ENCODE data around the gene PLCB3. TPM values are rescaled to one million over a fixed set of nuclear protein-coding genes. Genes with fewer than 3 reads are reported as not detected.

The PLCB3 gene
- total RNA-seq, 1 experiment from 2014 or later = 40.6 TPM

DNA sequence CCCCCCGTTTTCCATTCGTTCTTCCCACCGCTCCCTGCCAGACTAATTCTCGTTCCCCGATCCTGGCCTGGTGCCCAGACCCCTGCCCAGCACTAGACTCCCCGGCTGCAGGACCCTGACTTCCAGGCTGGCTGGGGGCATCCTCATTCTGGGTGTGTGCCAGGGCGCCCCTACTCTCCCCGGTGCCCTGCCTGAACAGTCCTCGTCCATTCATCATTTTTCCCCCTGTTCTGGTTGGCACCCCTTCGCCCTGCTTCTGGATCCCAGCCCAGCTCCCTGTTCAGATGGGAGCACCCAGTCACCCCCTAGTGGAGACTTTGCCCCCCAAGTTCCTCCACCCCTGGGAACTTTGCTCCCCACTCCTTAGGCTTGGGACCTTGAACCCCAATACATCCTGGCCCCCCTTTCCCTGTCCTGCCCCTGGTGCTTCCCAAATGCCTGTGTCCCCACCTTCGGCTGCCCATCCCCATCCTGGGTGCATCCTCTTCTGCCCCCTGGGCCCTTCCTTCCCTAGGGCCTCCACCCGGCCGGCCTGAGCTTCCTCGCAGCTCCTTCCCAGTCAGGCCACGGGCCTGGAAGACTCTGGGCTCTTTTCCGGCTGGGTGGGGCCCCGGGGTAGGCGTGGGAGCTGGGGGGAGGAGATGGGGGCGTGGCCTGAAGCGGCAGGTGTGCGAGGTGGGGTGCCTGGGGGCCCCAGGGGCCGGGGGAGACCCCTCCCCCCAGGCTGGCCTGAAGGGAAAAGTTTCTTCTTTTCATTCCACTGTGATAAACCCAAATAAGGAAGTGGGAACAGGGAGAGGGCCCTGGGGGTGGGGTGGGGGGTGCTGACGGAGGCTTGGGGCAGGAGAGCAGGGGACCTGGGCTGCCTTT lies 908 bp downstream of the PLCB3 start:
- TF ChIP-seq, protein P1, sequence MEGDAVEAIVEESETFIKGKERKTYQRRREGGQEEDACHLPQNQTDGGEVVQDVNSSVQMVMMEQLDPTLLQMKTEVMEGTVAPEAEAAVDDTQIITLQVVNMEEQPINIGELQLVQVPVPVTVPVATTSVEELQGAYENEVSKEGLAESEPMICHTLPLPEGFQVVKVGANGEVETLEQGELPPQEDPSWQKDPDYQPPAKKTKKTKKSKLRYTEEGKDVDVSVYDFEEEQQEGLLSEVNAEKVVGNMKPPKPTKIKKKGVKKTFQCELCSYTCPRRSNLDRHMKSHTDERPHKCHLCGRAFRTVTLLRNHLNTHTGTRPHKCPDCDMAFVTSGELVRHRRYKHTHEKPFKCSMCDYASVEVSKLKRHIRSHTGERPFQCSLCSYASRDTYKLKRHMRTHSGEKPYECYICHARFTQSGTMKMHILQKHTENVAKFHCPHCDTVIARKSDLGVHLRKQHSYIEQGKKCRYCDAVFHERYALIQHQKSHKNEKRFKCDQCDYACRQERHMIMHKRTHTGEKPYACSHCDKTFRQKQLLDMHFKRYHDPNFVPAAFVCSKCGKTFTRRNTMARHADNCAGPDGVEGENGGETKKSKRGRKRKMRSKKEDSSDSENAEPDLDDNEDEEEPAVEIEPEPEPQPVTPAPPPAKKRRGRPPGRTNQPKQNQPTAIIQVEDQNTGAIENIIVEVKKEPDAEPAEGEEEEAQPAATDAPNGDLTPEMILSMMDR (IDR thresholded peaks at IDR 0.05; ENCODE audit: insufficient read depth in 1 of 2, low read depth in 1 of 2, low read length in 1 of 2, severe bottlenecking in 1 of 2, unreplicated experiment in 1 of 2) = peak; percentile 36 to 48
- no peaks in the 10 kb centered on the region for H3K9me3 ChIP-seq
- peak overlapping the region; percentile 66 for H3K4me3 ChIP-seq (ENCODE audit: low read depth, low read length)
- intact Hi-C loops (cut with micrococcal nuclease; ENCODE audit: unreplicated experiment) = no loop called here
- Mint-ChIP-seq H3K36me3 (ENCODE audit: insufficient read depth, unreplicated experiment) (peaks cover 24% of the 10 kb centered on the region), H3K4me3 (ENCODE audit: unreplicated experiment) (peak overlapping the region; percentile 99), H3K27ac (ENCODE audit: unreplicated experiment) (peak overlapping the region; percentile 85), H3K4me1 (ENCODE audit: low read depth, unreplicated experiment) (peaks cover 13% of the 10 kb centered on the region), H3K27me3 (ENCODE audit: insufficient read depth, unreplicated experiment) (no peaks in the 10 kb centered on the region), H3K9me3 (ENCODE audit: unreplicated experiment) (no peaks in the 10 kb centered on the region)
- ChIA-PET POLR2A (interaction anchor here (1.0 to 1.4 kb wide), 3 partner anchors 11 to 66 kb away, joined by 4 to 6 read pairs (median 4); partner anchors contain the start of genes PRDX5, STIP1 and TRMT112), CTCF (interaction anchor here (0.5 to 1.8 kb wide), 16 partner anchors 9 to 1502 kb away, joined by 3 to 13 read pairs (median 5); partner anchors contain the start of genes ESRRA, FKBP2, NUDT22 and POLR2G)
- peaks cover 26% of the 10 kb centered on the region for H3K4me1 ChIP-seq
- H3K36me3 ChIP-seq (ENCODE audit: control insufficient read depth, insufficient read depth, low read length) = peaks cover 4% of the 10 kb centered on the region
- DNase-seq = peak; percentile 77 to 84
- BruUV-seq (replicated peaks) = TSS peak; percentile 12
- no peaks in the 10 kb centered on the region for H3K27me3 ChIP-seq (replicated peaks; ENCODE audit: control insufficient read depth, insufficient read depth, low read length)

DNA sequence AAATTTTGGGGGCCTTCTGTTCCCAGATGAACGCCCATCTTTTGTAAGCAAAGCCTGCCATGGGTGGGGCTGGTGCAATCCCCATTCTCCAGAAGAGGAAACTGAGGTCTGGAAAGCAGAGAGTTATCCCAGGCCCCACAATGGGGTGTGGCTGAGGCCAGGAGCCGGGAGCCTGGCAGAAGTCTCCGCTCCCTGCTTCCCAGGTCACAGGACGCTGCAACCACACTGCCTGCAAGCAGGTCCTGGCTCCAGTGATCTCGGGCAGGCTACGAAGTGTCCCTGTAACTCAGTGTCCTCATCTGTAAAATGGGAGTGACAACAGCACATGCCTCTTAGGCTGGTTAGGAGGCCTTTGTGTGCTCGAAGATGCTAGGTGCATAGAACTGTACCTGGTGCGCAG lies 1.7 kb downstream of the PLCB3 start:
- H3K4me3 Mint-ChIP-seq (ENCODE audit: unreplicated experiment) = peak overlapping the region; percentile 99
- H3K4me3 ChIP-seq (ENCODE audit: low read depth, low read length) = peak overlapping the region; percentile 66
- H3K9me3 Mint-ChIP-seq (ENCODE audit: unreplicated experiment) = no peaks in the 10 kb centered on the region
- H3K4me1 ChIP-seq = peaks cover 19% of the 10 kb centered on the region
- peaks cover 4% of the 10 kb centered on the region for H3K36me3 ChIP-seq (ENCODE audit: control insufficient read depth, insufficient read depth, low read length)
- POLR2A ChIA-PET = interaction anchor here (1.0 to 1.4 kb wide), 2 partner anchors 64 to 67 kb away, joined by 4 to 6 read pairs; partner anchors contain the start of genes PRDX5, STIP1 and TRMT112
- no peaks in the 10 kb centered on the region for H3K27me3 Mint-ChIP-seq (ENCODE audit: insufficient read depth, unreplicated experiment)
- peaks cover 8% of the 10 kb centered on the region for H3K4me1 Mint-ChIP-seq (ENCODE audit: low read depth, unreplicated experiment)
- CTCF ChIA-PET = interaction anchor here (1.6 kb wide), 1 partner anchor 18 kb away, joined by 13 read pairs; no protein-coding TSS in a partner anchor
- no peaks in the 10 kb centered on the region for H3K27me3 ChIP-seq (replicated peaks; ENCODE audit: control insufficient read depth, insufficient read depth, low read length)
- H3K27ac Mint-ChIP-seq (ENCODE audit: unreplicated experiment) = no peak overlapping the region
- BruUV-seq (replicated peaks) = no TSS peak
- peaks cover 24% of the 10 kb centered on the region for H3K36me3 Mint-ChIP-seq (ENCODE audit: insufficient read depth, unreplicated experiment)
- no peak for DNase-seq
- intact Hi-C loops (cut with micrococcal nuclease; ENCODE audit: unreplicated experiment) = no loop called here
- no peaks in the 10 kb centered on the region for H3K9me3 ChIP-seq
- TF ChIP-seq, protein P1 (IDR thresholded peaks at IDR 0.05; ENCODE audit: insufficient read depth in 1 of 2, low read depth in 1 of 2, low read length in 1 of 2, severe bottlenecking in 1 of 2, unreplicated experiment in 1 of 2) = no peak

DNA sequence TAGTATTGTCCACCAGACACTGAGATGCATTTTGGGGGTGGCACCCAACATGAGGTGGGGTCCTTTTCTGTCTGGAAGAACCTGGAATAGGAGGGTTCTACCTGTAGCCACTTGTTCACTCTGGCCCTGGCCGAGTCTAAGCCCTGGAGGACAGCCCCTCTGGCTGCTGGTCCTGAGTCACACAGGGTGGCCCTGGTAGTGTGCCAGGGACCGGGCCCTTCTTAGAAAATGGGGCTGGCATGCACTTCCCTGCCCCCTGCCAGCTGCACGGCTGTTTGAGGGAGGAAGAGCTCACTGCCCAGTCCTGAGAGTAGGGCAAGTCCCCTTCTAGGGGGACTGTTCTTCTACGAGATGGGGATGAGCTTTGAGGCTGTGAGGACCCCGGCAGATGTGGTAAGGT lies 2.2 kb downstream of the PLCB3 start:
- H3K27ac Mint-ChIP-seq (ENCODE audit: unreplicated experiment) = no peak overlapping the region
- no TSS peak for BruUV-seq (replicated peaks)
- peaks cover 8% of the 10 kb centered on the region for H3K4me1 Mint-ChIP-seq (ENCODE audit: low read depth, unreplicated experiment)
- H3K9me3 Mint-ChIP-seq (ENCODE audit: unreplicated experiment) = no peaks in the 10 kb centered on the region
- H3K27me3 Mint-ChIP-seq (ENCODE audit: insufficient read depth, unreplicated experiment) = no peaks in the 10 kb centered on the region
- intact Hi-C loops (cut with micrococcal nuclease; ENCODE audit: unreplicated experiment) = no loop called here
- TF ChIP-seq, protein P1 (IDR thresholded peaks at IDR 0.05; ENCODE audit: insufficient read depth in 1 of 2, low read depth in 1 of 2, low read length in 1 of 2, severe bottlenecking in 1 of 2, unreplicated experiment in 1 of 2) = no peak
- no peaks in the 10 kb centered on the region for H3K27me3 ChIP-seq (replicated peaks; ENCODE audit: control insufficient read depth, insufficient read depth, low read length)
- H3K4me3 Mint-ChIP-seq (ENCODE audit: unreplicated experiment) = no peak overlapping the region
- peaks cover 26% of the 10 kb centered on the region for H3K36me3 Mint-ChIP-seq (ENCODE audit: insufficient read depth, unreplicated experiment)
- H3K9me3 ChIP-seq = no peaks in the 10 kb centered on the region
- POLR2A ChIA-PET = no interaction called here
- no peak for DNase-seq
- peaks cover 4% of the 10 kb centered on the region for H3K36me3 ChIP-seq (ENCODE audit: control insufficient read depth, insufficient read depth, low read length)
- H3K4me1 ChIP-seq = peaks cover 15% of the 10 kb centered on the region
- H3K4me3 ChIP-seq (ENCODE audit: low read depth, low read length) = no peak overlapping the region
- CTCF ChIA-PET = no interaction called here
